ENCODE data around the gene STX8. TPM values are rescaled to one million over a fixed set of nuclear protein-coding genes. Genes with fewer than 3 reads are reported as not detected.

STX8 gene
- total RNA-seq, 1 donor from 2014 or later = 31.2 TPM

DNA sequence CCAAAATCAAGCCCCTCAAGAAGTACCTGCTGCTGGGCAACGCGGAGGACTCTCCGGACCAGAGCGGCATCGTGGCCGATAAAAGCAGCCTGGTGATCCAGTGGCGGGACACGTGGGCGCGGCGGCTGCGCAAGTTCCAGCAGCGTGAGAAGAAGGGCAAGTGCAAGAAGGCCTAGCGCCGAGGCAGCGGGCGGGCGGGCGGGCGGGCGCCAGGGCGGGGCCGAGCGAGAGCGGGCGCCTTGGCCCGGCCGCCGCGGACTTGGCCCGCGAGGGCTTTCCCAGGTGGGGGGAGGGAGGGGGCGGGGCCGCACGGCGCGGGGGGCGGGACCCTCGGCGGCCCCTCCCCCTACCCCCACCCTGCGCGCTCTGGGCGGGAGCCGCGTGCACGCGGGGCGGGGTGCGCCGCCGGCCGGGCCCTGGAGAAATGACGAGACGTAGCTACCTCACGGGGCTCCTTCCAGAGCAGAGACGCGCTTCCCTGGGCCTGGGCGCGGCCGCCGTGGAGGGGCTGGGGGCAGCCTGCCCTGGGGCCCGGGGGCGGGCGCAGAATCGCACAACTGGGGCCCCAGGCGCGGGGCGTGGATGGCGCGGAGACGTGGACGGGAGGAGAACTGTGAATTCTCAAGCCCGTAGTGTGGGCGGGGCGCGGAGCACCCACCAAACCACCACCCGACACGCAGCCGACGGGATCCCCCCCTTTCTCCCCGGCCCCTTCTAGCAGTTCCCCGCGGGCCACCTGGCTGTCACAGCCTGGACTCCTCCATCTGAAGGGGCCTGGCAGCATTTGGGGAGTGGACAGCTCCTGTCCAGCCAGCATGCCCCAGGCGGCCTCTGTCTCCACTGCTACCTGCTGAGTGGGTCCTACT lies 335.6 kb downstream of the STX8 start:
- intact Hi-C loops (cut with DNase I) = loop anchor here (5.0 kb wide), 1 partner anchor 608 kb away; the partner anchor contains the start of gene MYH10
- peak overlapping the region; percentile 52 to 77 for H3K4me3 ChIP-seq
- peak overlapping the region; percentile 97 for H3K27ac ChIP-seq
- H3K36me3 ChIP-seq = no peaks in the 10 kb centered on the region
- no peak for DNase-seq (ENCODE audit: extremely low spot score in 2 of 2)
- H3K27me3 ChIP-seq = no peaks in the 10 kb centered on the region
- TF ChIP-seq, protein P1, sequence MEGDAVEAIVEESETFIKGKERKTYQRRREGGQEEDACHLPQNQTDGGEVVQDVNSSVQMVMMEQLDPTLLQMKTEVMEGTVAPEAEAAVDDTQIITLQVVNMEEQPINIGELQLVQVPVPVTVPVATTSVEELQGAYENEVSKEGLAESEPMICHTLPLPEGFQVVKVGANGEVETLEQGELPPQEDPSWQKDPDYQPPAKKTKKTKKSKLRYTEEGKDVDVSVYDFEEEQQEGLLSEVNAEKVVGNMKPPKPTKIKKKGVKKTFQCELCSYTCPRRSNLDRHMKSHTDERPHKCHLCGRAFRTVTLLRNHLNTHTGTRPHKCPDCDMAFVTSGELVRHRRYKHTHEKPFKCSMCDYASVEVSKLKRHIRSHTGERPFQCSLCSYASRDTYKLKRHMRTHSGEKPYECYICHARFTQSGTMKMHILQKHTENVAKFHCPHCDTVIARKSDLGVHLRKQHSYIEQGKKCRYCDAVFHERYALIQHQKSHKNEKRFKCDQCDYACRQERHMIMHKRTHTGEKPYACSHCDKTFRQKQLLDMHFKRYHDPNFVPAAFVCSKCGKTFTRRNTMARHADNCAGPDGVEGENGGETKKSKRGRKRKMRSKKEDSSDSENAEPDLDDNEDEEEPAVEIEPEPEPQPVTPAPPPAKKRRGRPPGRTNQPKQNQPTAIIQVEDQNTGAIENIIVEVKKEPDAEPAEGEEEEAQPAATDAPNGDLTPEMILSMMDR (IDR thresholded peaks at IDR 0.05) = no peak
- TF ChIP-seq POLR2A (IDR thresholded peaks at IDR 0.05) = peak in 1 of 2 donors; percentile 80
- peak in 1 of 2 donors; percentile 43 for TF ChIP-seq POLR2AphosphoS5 (IDR thresholded peaks at IDR 0.05; ENCODE audit: insufficient read depth in 1 of 2, low read depth in 1 of 2)
- no peaks in the 10 kb centered on the region for H3K9me3 ChIP-seq
- peaks cover 60% of the 10 kb centered on the region for H3K4me1 ChIP-seq

DNA sequence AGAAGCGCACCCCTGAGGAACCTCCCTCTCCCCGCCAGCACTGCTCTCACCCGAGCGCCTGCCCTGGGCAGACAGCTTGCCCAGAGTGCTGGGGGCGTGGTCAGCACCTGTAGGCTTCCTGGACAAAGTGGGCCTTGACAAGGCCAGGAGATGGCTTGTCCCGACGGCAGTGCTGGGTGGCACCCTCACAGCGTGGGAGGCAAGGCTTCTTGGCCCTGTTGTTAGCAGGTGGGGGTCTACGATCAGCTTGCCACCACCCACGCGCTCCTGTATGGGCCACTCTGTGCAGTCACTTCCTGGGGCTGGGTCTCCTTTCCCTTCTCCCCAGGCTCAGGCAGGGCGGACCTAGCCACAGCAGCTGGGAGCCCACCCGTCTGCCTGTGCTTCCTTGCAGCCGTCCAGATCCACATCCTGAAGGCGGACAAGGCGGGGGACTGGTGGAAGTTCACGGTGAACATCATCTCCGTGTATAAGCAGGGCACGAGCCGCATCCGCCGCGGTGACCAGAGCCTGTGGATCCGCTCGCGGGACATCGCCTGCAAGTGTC lies 336.3 kb downstream of the STX8 start:
- Histone ChIP-seq H3K36me3 (no peaks in the 10 kb centered on the region), H3K27me3 (no peaks in the 10 kb centered on the region), H3K9me3 (no peaks in the 10 kb centered on the region), H3K4me3 (peak overlapping the region; percentile 52 to 77), H3K4me1 (peaks cover 60% of the 10 kb centered on the region), H3K27ac (peak overlapping the region; percentile 97)
- TF ChIP-seq POLR2A (IDR thresholded peaks at IDR 0.05) (no peak), POLR2AphosphoS5 (IDR thresholded peaks at IDR 0.05; ENCODE audit: insufficient read depth in 1 of 2, low read depth in 1 of 2) (peak in 1 of 2 donors; percentile 19)
- intact Hi-C loops (cut with DNase I) = no loop called here
- no peak for DNase-seq (ENCODE audit: extremely low spot score in 2 of 2)

DNA sequence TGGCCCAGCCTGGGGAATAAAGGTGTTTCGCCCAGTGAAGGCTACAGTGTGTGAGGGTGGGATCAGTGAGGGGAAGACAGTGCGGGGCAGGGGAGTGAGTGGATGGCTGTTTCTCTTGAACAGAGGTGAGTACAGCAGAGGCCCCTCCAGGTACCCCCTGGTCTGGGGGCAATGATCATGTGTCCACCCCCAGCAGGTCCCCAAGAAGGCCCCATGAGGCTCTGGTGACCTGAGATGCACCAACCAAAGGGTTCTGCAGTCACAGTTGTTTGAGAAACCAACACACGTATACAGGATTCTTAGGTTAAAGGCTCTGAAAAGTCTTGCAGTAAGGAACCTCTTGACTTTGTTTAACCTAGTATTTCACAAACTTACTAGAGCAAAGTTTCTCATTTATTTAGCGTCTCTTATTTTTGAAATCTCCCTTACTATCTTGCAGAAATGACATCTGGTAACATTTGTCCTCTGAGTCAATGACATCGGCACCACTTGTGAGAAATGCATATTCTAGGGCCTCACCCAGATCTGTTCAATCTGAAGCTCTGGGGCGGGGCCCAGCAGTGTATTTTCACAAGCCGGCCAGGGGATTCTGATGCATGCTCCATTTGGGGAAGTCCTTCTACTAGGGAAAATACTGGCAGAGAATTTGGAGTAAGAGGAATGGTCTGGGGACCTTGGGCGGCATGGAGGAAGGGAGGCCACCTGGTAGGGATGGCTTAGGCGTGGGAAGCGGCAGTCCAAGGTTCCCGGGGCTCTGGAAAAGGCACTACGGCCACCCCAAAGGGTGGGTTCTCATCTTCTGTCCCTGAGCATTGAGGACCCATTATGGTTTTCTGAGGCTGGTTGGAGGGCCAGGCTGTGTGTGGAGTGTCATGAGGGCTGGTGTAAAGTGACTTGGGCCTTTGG lies 337.0 kb downstream of the STX8 start:
- no peaks in the 10 kb centered on the region for H3K9me3 ChIP-seq
- TF ChIP-seq, protein P1 (IDR thresholded peaks at IDR 0.05) = no peak
- TF ChIP-seq POLR2A (IDR thresholded peaks at IDR 0.05) = no peak
- H3K4me3 ChIP-seq = peak overlapping the region; percentile 52 to 77
- no peaks in the 10 kb centered on the region for H3K27me3 ChIP-seq
- DNase-seq (ENCODE audit: extremely low spot score in 2 of 2) = no peak
- H3K4me1 ChIP-seq = peaks cover 54% of the 10 kb centered on the region
- peak overlapping the region; percentile 97 for H3K27ac ChIP-seq
- no peaks in the 10 kb centered on the region for H3K36me3 ChIP-seq
- intact Hi-C loops (cut with DNase I) = no loop called here

DNA sequence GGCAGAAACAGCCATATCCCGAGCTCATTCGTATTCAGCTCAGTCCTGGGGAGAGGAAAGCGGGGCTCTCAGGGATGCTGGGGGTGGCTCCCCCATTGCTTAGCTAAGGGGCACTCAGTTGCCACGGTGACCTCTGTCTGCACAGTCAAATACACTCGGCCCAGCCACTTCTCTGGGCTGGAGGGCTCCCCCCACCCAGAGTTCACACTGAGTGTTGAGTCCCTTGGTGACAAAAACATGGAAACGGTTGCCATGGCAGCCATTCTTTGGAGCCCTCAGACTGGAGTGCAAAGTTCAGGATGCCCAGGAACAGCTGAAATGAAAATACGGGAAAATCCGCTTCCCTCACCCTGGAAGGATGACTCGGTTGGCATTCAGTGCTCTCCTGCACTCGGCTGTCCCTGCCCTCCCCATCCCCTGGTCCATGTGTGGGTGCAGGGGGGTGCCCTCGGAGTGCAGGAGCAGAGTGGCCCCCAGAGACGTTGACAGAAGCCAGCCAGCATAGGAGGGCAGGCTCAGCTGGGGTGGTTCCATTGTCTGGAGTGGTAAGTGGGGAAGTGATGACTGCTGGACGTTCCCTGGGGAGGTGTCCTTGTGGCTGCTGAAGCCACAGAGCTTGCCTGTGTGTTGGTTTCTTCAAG lies 337.8 kb downstream of the STX8 start:
- no peak overlapping the region for H3K4me3 ChIP-seq
- intact Hi-C loops (cut with DNase I) = no loop called here
- H3K4me1 ChIP-seq = peaks cover 53% of the 10 kb centered on the region
- no peaks in the 10 kb centered on the region for H3K9me3 ChIP-seq
- DNase-seq (ENCODE audit: extremely low spot score in 2 of 2) = no peak
- no peaks in the 10 kb centered on the region for H3K27me3 ChIP-seq
- H3K27ac ChIP-seq = peak overlapping the region; percentile 5
- H3K36me3 ChIP-seq = no peaks in the 10 kb centered on the region
- TF ChIP-seq POLR2AphosphoS5 (IDR thresholded peaks at IDR 0.05; ENCODE audit: insufficient read depth in 1 of 2, low read depth in 1 of 2) (no peak), POLR2A (IDR thresholded peaks at IDR 0.05) (no peak)
- TF ChIP-seq, protein P1 (IDR thresholded peaks at IDR 0.05) = no peak

DNA sequence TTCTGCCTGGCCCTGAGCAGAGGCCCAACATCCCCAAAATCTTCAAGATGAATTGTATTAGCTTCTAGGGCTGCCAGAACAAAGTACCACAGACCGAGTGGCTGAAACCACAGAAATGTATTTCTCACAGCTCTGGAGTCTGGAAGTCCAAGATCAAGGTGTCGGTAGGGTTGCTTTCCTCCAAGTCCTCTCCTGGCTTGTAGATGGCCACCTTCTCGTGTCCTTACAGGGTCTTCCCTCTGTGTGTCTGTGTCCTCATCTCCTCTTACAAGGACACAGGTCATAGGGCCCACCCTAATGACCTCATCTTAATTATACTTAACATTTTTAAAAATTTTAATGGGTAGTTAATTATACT lies 338.6 kb downstream of the STX8 start:
- Histone ChIP-seq H3K27me3 (no peaks in the 10 kb centered on the region), H3K4me1 (peaks cover 53% of the 10 kb centered on the region), H3K4me3 (no peak overlapping the region), H3K27ac (peak overlapping the region; percentile 10), H3K9me3 (no peaks in the 10 kb centered on the region), H3K36me3 (no peaks in the 10 kb centered on the region)
- intact Hi-C loops (cut with DNase I) = no loop called here
- TF ChIP-seq, protein P1 (IDR thresholded peaks at IDR 0.05) = no peak
- TF ChIP-seq POLR2A (IDR thresholded peaks at IDR 0.05) (no peak), POLR2AphosphoS5 (IDR thresholded peaks at IDR 0.05; ENCODE audit: insufficient read depth in 1 of 2, low read depth in 1 of 2) (no peak)
- no peak for DNase-seq (ENCODE audit: extremely low spot score in 2 of 2)

Measured in vagina (tissue), 2 donors.